Measurements from ENCODE around the gene EIF2D. TPM values are rescaled to one million over a fixed set of nuclear protein-coding genes. Genes with fewer than 3 reads are reported as not detected.

Gene EIF2D
- 50.8 and 57.9 TPM in 2 replicates for total RNA-seq

GRCh38 chr1:206612129-206612876 is at the start of gene EIF2D:
TSS of gene EIF2D (minus strand) at chr1:206612465. CDS start at chr1:206612342, 123 bp downstream.

GRCh38 chr1:206635080-206635977 is 23.1 kb upstream of the EIF2D start, which contains the start of gene DYRK3:
TSS of gene DYRK3 (plus strand) at chr1:206635536. CDS start at chr1:206635704, 168 bp downstream.

Other genes starting within 250 kb of the EIF2D start
- gene IKBKE, start 142.0 kb downstream of the EIF2D start, total RNA-seq = 11.7 and 12.8 TPM in 2 replicates
- gene RASSF5, start 104.9 kb downstream of the EIF2D start, total RNA-seq = 1.5 and 3.0 TPM in 2 replicates
- 27.1 and 27.3 TPM in 2 replicates for gene DYRK3, start 23.1 kb upstream of the EIF2D start, total RNA-seq
- gene MAPKAPK2, start 72.4 kb upstream of the EIF2D start, total RNA-seq = 45.4 and 48.1 TPM in 2 replicates
- gene IL19, start 158.3 kb upstream of the EIF2D start, total RNA-seq = not detected in 2 replicates
- gene IL10, start 160.0 kb upstream of the EIF2D start, total RNA-seq = not detected in 2 replicates